ENCODE results near the gene UTS2B.

DNA sequence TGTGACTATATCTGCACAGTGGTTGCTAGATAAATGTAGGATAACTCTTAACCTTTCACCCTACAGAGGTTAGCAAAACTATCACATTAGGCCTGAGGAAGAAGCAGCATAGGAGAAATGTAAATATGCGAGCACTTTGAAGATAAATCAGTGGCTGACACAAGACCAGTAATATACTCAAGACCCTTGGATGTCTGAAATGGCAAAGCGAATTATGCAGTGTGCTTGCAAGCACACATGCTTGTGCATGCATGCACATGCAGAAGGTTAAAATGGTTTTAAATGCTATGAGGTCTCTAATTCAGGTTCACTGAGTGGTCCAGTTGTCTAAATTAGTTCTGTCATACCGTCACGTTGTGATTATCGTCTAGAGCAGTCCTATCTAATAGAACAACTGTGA lies 13.6 kb upstream of the UTS2B start:
- TF ChIP-seq, protein P1, sequence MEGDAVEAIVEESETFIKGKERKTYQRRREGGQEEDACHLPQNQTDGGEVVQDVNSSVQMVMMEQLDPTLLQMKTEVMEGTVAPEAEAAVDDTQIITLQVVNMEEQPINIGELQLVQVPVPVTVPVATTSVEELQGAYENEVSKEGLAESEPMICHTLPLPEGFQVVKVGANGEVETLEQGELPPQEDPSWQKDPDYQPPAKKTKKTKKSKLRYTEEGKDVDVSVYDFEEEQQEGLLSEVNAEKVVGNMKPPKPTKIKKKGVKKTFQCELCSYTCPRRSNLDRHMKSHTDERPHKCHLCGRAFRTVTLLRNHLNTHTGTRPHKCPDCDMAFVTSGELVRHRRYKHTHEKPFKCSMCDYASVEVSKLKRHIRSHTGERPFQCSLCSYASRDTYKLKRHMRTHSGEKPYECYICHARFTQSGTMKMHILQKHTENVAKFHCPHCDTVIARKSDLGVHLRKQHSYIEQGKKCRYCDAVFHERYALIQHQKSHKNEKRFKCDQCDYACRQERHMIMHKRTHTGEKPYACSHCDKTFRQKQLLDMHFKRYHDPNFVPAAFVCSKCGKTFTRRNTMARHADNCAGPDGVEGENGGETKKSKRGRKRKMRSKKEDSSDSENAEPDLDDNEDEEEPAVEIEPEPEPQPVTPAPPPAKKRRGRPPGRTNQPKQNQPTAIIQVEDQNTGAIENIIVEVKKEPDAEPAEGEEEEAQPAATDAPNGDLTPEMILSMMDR (IDR thresholded peaks at IDR 0.05): no peak
- TF ChIP-seq ZFX (IDR thresholded peaks at IDR 0.05; ENCODE audit: borderline replicate concordance): no peak
